GM18526 (cell line): Measurements from ENCODE around the gene COL20A1.

Experiments
- POLR2A ChIP-seq: IDR thresholded peaks from 3 replicates; pipeline ENCODE4 v1.6.1; 2011; ENCODE audit not compliant: insufficient read length; ENCODE audit errors: extremely low read depth

Gene COL20A1

DNA sequence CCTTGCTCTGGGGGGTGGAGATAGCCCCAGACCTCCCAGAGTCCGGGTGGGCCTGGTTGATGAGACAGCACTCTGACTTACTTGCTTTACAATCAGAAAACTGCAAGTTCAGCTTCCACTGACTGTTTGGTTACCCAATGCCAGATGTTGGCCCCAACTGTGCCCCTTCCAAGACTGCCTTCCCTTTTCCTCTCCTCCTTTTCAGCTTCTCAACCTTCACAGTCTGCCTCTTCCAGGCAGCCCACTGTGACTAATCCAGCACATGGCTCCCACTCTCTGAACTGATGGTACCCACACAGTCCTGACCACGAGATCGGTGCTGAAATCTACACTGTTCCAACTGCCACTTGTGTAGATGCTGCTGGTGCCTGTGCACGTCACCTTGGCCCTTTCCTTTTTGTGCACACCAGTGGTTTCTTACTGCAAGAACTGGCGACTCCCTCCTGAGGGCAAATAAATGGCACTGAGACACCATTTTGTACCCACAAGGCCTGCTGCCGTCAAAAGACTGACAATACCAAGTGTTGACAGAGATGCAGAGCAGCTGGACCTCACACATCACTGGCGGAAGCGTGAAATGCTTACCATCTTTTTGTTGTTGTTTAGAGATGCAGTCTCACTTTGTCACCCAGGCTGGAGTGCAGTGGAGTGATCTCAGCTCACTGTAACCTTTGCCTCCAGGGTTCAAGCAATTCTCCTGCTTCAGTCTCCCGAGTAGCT is 22.2 kb upstream of the COL20A1 start:
- TF ChIP-seq POLR2A: no peak

DNA sequence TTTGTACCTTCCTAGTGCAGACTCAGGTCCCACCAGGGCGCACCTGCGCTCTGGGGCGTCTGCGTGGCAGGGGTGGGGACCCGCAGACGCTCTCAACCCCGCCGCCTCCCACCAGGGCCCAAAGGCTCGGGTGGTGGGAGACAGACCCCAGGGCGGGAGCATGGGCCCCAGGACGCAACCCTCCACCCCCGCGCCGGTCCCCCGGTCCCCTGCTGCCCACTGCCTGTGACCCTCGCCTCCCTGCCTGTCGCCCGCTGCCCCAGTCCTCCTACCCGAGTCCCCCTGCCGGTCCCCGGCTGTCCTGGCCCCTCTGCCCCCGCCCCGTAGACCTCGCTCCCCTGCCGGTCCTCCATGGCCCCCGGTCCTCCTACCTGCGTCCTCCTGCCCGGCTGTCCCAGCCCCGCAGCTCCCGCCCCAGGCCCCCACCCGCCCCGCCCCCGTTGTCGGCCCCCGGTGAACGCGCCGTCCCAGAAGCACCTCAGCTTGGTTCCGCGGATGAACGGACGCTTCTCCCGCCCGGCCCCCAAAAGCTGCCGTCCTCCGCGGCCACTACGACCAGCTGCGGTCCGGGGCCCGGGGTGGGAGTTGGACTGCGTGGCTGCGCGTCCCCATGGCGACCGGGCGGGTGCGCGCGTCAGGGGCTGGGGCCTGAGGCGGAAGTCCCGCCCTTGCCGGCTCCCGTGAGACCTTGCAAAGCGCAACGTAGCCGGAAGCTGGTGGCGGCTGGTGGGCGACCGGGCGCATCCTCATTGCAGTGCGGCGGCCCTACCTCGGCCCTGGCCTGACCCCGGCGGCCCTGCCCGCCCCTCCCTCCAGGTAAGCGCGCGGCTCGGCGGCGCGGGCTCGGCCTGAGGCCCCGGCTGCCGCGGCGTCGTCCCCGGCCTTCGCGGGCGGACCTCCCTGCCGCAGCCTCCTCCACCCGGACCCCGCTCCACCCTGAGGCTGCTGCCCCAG is 20.6 kb upstream of the COL20A1 start, which contains the start of gene ARFGAP1:
Gene ARFGAP1, plus strand, starts transcription at position 709 of the 954 bp plus-strand sequence. CDS start 2,768 bp downstream, outside the sequence.
- peak; percentile 77 for TF ChIP-seq POLR2A

DNA sequence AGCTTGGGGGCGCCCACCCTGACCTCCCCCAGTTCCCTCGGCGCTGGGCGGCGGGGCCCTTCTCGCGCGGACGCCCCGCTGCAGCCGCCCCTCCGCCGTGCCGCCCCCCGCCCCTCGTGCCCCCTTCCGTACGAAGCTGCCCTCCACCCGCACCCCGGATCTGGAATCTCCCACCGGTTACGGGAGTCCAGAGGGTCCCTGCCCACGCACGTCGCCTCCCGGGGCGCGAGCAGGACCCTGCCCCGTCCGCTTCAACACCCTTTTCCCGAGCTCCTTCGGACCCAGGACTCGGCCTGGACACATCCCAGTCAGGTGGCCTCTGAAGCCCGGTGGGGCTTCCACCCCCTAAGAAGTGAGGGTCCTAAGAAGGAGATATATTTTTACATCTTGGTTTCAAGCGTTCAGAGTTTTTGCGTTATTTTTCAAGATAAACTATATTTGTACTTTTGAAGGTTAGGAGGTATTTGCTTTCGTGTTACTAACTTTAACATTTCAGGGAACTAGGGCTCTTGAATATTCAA is 19.9 kb upstream of the COL20A1 start:
- TF ChIP-seq POLR2A: no peak

DNA sequence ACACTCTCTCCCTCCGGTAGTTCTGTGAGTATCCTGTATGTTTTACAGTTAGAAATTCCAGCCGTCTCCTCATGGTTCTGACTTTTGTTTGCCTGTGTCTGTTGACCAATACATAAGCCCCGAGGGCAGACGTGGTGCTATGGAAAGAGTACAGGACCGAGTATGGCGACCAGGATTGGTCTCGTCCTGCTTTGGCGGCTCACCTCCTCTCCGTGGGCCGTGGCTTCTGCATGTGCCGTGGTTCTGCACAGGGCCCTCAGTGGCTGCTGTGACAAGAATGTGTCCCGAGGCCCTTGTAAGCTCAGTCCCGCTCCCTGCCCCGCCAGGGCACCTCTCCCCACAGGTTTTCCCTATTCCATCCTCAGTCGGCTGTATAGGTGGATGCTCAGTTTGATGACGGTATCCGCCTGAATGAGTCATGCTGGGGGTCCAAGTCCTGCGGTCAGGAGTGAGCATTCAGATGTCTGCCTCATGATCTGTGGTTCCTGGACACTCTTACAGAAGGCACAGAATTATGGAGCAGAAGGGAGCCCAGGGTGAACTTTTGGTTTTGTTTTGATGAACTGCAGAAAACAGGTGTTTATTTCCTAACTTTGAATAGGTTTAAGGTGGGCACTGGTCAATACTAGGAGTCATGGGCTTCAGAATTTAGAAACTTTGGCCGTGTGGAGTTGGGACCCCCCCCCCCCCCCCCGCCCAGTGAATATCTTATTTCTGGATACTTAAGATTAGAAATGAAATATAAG is 19.2 kb upstream of the COL20A1 start:
- TF ChIP-seq POLR2A: no peak

DNA sequence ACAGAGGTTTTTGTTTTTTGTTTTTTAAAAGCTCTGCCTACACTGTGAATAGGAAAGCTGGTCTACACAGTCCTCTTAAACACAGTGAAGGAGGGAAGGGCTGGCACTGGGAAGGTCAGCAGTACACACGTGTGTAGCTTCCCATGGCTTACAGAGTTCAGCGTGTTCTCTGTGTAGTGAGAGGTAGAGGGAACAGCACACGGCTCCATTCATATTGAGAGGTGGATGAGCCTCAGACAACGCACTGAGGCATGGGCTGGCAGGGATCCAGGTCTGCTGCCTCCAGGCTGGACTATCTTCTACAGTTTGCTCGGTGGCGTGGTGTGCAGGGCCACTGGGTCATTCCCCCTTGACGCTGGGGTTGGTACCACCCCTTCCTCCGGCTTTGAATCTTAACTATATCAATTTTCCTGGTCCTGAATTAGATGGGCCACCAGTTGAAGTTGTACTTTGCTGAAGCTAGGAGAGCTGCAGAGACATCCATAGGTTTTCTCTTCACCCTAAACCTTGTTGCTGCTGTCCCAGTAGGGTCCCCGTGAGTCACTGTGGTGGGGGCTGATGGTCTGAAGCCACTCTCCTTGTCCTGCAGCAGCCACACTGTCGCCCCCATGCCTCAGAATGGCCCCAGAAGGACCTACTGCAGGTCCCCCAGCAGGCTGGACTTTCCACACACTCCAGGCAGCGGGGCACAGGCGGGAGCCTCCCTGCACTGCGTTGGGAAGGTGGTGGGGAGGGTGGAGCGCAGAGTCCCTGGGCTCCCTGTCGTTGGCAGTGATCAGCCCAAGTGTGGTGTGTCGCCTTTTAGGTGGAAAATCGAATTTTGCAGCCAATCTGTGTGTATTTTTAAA is 18.4 kb upstream of the COL20A1 start:
- no peak for TF ChIP-seq POLR2A

DNA sequence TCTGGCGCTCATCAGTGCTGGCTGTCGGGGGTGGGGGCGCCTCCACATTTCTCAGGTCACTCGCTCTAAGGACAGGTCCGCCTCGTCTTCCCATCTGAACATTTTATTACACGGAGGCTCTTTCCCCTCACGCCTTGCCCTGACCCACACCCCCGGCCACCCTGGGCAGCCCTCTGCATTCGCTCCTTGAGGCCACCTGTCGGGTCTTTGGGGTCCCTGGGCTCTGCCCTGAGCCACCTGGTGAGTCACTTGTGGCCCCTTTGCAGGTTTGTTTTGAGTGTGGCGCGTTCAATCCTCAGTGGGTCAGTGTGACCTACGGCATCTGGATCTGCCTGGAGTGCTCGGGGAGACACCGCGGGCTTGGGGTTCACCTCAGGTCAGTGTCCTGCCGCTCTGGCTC is 17.2 kb upstream of the COL20A1 start:
- TF ChIP-seq POLR2A: no peak

DNA sequence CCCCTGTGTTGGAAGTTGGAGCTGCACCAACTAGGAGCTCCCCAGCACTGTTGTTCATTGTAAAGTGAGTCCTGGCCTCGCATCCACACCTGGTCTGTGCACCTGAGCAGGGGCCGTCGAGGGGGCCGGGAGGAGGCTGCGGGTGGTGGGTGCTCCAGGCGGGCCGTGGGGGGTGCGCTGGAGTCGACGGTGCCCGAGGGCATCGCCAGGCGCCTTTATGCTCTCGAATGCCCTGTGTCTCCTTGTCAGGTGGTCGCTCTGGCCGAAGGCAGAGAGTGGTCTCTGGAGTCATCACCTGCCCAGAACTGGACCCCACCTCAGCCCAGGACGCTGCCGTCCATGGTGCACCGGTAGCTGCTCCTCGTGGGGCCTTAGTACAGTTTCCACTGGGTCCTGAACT is 16.0 kb upstream of the COL20A1 start:
- no peak for TF ChIP-seq POLR2A

DNA sequence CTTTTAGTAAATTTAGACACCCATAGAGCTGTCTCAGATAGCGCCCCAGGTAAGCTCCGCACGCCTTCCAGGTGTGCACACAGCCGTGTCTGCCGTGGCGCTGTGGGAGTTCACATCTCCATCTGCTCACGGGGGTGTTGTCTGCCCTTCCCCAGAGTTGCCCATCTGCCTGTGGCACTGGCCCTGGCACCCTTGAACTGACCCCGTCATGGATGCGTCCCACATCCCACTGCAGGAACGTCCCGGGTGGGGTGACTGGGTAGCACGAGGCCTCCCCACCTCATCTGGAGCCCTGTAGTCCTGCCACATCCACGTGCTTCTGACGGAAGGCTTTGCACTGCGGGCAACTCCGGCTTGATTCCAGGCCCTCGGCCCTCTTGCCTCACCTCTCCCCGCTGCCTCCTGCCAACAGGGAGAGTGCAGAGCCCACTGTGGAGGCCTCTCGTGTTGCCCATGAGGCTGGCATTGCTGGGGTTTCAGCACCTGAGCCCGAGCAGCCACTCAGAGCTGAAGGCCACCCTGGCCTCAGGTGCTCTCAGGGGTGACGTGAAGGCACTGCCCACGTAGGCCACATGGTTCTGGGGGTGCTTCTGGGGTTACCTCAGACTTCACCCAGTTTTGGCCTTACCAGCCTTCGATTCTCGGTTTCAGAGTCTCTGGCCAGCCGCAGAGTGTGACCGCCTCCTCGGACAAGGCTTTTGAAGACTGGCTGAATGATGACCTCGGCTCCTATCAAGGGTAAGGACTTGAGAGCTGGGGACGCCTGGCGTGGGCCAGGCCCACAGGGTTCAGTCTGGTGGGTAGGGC is 15.3 kb upstream of the COL20A1 start:
- TF ChIP-seq POLR2A: no peak

DNA sequence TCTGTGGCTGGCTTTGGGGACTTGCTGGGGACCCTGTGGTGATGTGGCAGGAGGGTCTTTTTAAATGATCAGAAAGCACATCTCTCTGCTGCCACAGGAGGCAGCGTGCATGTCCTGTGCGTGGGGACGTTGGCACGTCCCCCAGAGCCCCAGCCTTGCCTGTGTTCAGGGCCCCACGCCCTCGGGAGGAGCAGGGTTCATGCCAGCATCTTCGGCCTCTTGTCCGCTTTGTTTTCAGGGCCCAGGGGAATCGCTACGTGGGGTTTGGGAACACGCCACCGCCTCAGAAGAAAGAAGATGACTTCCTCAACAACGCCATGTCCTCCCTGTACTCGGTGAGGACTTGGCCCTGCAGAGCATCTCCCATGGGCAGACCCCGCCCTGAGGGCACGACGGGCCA is 14.3 kb upstream of the COL20A1 start:
- TF ChIP-seq POLR2A: no peak

DNA sequence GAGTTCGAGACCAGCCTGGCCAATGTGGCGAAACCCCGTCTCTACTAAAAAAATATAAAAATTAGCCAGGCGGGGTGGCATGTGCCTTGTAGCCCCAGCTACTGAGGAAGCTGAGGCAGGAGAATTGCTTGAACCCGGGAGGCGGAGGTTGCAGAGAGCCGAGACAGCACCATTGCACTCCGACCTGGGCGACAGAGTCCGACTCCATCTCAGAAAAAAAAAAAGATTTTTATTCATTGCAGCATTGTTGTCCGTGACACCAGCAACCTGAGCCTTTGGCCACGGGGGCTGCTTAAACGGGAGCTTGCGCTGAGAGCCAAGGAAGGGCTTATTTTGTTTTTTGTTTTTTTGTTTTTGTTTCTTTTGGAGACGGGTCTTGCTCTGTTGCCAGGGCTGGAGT is 13.1 kb upstream of the COL20A1 start:
- TF ChIP-seq POLR2A: no peak

DNA sequence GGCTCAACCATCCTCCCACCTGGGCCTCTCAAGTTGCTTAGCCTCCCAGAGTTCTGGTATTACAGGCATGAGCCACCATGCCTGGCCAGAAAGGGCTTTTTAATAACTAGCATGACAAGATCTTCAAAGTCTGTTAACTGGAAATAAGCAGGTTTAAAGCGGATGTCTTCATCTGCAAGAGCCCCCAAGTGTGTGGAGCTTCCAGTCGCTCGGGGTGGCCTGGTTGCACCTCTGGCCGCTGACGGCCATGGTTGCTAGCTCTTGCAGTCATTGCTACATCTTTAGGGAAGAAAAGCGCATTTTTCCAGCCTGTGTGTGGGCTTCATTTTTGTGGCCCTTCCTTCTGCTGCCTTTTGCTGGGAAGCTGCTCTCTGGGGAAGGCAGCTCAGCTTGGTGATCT is 12.6 kb upstream of the COL20A1 start:
- TF ChIP-seq POLR2A: no peak

DNA sequence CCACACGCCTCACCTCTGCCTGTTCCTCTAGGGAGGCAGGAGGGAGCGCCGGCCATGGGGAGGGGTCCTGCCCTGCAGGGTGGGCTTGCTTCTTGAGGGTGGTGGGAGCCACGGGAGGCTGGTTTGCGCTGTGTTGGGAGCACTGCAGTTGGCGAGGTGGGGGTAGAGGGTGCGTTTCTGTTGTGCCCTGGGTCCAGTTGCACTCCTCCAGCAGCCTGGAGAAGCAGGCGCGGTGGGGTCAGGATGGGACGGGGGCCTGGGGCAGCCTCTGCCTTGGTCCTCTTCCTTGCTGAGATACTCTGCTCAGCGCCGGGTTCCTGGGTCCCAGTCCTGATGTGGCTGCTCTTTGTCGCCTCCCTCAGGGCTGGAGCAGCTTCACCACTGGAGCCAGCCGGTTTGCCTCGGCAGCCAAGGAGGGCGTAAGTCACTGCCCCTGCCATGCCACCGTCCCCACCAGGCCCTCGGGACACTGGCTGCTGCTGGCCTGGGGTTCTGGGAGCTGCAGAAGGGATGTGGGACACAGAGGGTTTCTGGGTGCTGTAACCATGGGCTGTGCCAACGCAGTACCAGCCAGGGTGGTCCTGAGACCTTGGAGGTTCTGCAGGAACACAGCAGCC is 11.9 kb upstream of the COL20A1 start:
- no peak for TF ChIP-seq POLR2A
